Astrocyte of the spinal cord (primary cell): ENCODE data around the gene TUBD1.

ENCODE experiments used
- DNase-seq: peaks from one replicate; pipeline ENCODE4 v3.0.0; 2011; ENCODE audit warnings: low read depth, low spot score
- H3K4me3 ChIP-seq: 2 replicates; pipeline ENCODE4 v1.5.1; 2011; ENCODE audit warnings: low read depth, mild to moderate bottlenecking, low read length, moderate library complexity
- CTCF ChIP-seq: IDR thresholded peaks from 2 replicates; pipeline ENCODE4 v1.5.1; 2012; ENCODE audit warnings: low read depth, mild to moderate bottlenecking, low read length, inconsistent platforms
- in situ Hi-C: cut with HindIII; loops from 2 replicates; pipeline ENCODE4 v1.10.0; 2017; ENCODE audit warnings: low sequenced_read_pairs

The TUBD1 gene

GRCh38 chr17:59838052-59838916 is 54.5 kb downstream of the TUBD1 start:
- peak overlapping the region; percentile 80 for H3K4me3 ChIP-seq
- no peak for TF ChIP-seq CTCF
- in situ Hi-C loops = no loop called here
- DNase-seq = peak; percentile 71

GRCh38 chr17:59837308-59838051 is 55.3 kb downstream of the TUBD1 start:
- in situ Hi-C loops = no loop called here

GRCh38 chr17:59832883-59833379 is 59.8 kb downstream of the TUBD1 start:
- no peak for TF ChIP-seq CTCF
- H3K4me3 ChIP-seq = no peak overlapping the region
- in situ Hi-C loops = no loop called here
- DNase-seq = peak; percentile 45

More at GRCh38 chr17:59837308-59838051, 55.3 kb downstream of the TUBD1 start:
- DNase-seq = peak; percentile 100
- no peak for TF ChIP-seq CTCF
- peak overlapping the region; percentile 80 for H3K4me3 ChIP-seq

- peak; percentile 12 for DNase-seq
- in situ Hi-C loops = no loop called here
Measured at GRCh38 chr17:59830846-59831486, 61.8 kb downstream of the TUBD1 start.

GRCh38 chr17:59830007-59830630 is 62.6 kb downstream of the TUBD1 start:
- TF ChIP-seq CTCF = no peak
- in situ Hi-C loops = no loop called here
- no peak overlapping the region for H3K4me3 ChIP-seq

More at GRCh38 chr17:59830846-59831486, 61.8 kb downstream of the TUBD1 start:
- no peak for TF ChIP-seq CTCF
- H3K4me3 ChIP-seq = no peak overlapping the region

More at GRCh38 chr17:59830007-59830630, 62.6 kb downstream of the TUBD1 start:
- DNase-seq = peak; percentile 83
